K562 (cell line): ENCODE measurements around the gene ACER1. TPM values are rescaled to one million over a fixed set of nuclear protein-coding genes. Genes with fewer than 3 reads are reported as not detected.

Experiments
- ATAC-seq: fragments of 200-7000 bp; cut with Tn5 transposase; 3 replicates; pipeline ENCODE4 v1.9.1; 2020; ENCODE audit warnings: moderate library complexity
- BruUV-seq: library from RNA; stranded (reverse); fragments of 400-500 nt; replicated peaks from 2 replicates; lab custom pipeline; 2021; lab: Mats Ljungman, UMichigan
- CTCF ChIA-PET: fragments of 300-600 bp; formaldehyde crosslinking; extraction: SDS; loops from one replicate; lab custom pipeline; 2021; ENCODE audit warnings: low intra/inter-chr PET ratio; lab: Yijun Ruan, JAX
- POLR2A ChIA-PET: fragments of 300-600, 350-650 bp; sonication (Branson Sonifier 250); formaldehyde crosslinking; extraction: SDS; loops from one replicate; lab custom pipeline; 2021; ENCODE audit warnings: antibody characterized with exemption, inconsistent platforms; lab: Yijun Ruan, JAX
- DNase-seq, 4 experiments: peaks; one replicate each; pipeline versions ENCODE4 v3.0.0 to v3.0.0-alpha.2; 2011 to 2018; ENCODE audit warnings: low spot score in 3 of 4, mixed read lengths in 3 of 4; ENCODE audit errors: extremely low read depth in 1 of 4
- FAIRE-seq: peaks from 2 replicates; lab custom pipeline; 2011; peaks lifted over from hg19 to GRCh38; lab: Jason Lieb, UNC
- H2AFZ ChIP-seq: 2 replicates; pipeline ENCODE4 v1.6.0; 2011; ENCODE audit warnings: low read depth, low read length, control low read depth, inconsistent platforms
- H3K27ac ChIP-seq: fragments of 200-600 bp; 3 replicates; pipeline ENCODE4 v1.8.0; 2011; ENCODE audit warnings: low read depth, mild to moderate bottlenecking, control low read depth, inconsistent platforms, low read length, moderate library complexity, mixed read lengths; ENCODE audit errors: extremely low read depth
- H3K27me3 ChIP-seq, 2 experiments: fragments of 300-600 bp in 1 of 2; 2 replicates in 1 of 2; 3 replicates in 1 of 2; pipeline versions ENCODE4 v1.6.0 to v1.8.0; 2011; ENCODE audit warnings: inconsistent platforms in 2 of 2, low read length in 2 of 2, mild to moderate bottlenecking in 1 of 2, mixed read lengths in 1 of 2, moderate library complexity in 1 of 2; ENCODE audit not compliant: control insufficient read depth in 2 of 2, insufficient read depth in 2 of 2
- H3K36me3 ChIP-seq: fragments of 300-600 bp; 3 replicates; pipeline ENCODE4 v1.8.0; 2011; ENCODE audit warnings: mild to moderate bottlenecking, low read length, inconsistent platforms; ENCODE audit not compliant: control insufficient read depth, insufficient read depth
- H3K4me1 ChIP-seq, 2 experiments: fragments of 200-600 bp in 1 of 2; replicated peaks in 1 of 2; 2 replicates in 1 of 2; 3 replicates in 1 of 2; pipeline versions ENCODE4 v1.5.1 to v1.8.0; 2011; ENCODE audit warnings: inconsistent platforms in 2 of 2, low read length in 2 of 2, mild to moderate bottlenecking in 1 of 2, mixed read lengths in 1 of 2, moderate library complexity in 1 of 2; ENCODE audit not compliant: control insufficient read depth in 2 of 2, insufficient read depth in 2 of 2
- H3K4me2 ChIP-seq: 2 replicates; pipeline ENCODE4 v1.6.1; 2011; ENCODE audit warnings: low read length, control low read depth, inconsistent platforms, mixed read lengths; ENCODE audit not compliant: insufficient read depth
- H3K4me3 ChIP-seq: fragments of 200-600 bp; sonication (generic), shearing (Covaris generic); 2 replicates; pipeline ENCODE4 v1.5.1; 2016; ENCODE audit warnings: control low read depth, inconsistent platforms
- H3K79me2 ChIP-seq: fragments of 200-600 bp; 3 replicates; pipeline ENCODE4 v1.8.0; 2011; ENCODE audit warnings: low read length, inconsistent platforms; ENCODE audit not compliant: control insufficient read depth, insufficient read depth
- H3K9ac ChIP-seq, 2 experiments: 2 replicates each; pipeline versions ENCODE4 v1.6.0 to v1.6.1; 2011; ENCODE audit warnings: low read depth in 2 of 2, low read length in 2 of 2, control low read depth in 1 of 2, inconsistent platforms in 1 of 2, mild to moderate bottlenecking in 1 of 2, mixed read lengths in 1 of 2; ENCODE audit not compliant: insufficient read depth in 1 of 2
- H3K9me1 ChIP-seq: one replicate; pipeline ENCODE4 v1.6.0; 2011; ENCODE audit warnings: inconsistent platforms, mild to moderate bottlenecking, low read length, moderate library complexity; ENCODE audit not compliant: control insufficient read depth, insufficient read depth
- H3K9me3 ChIP-seq: replicated peaks from 2 replicates; pipeline ENCODE4 v1.5.1; 2011; ENCODE audit warnings: low read depth, low read length, inconsistent platforms; ENCODE audit not compliant: control insufficient read depth, insufficient read depth
- H4K20me1 ChIP-seq: replicated peaks from 2 replicates; pipeline ENCODE4 v1.6.1; 2011; ENCODE audit warnings: low read length, inconsistent platforms, mixed read lengths; ENCODE audit not compliant: control insufficient read depth, insufficient read depth
- CHCHD3 ChIP-seq: fragments of 250-450 bp; sonication (Bioruptor Pico); IDR thresholded peaks from 2 replicates; pipeline ENCODE4 v2.1.2; 2022; ENCODE audit warnings: mild to moderate bottlenecking
- KLF1 ChIP-seq: fragments of 450-650 bp; IDR thresholded peaks from 2 replicates; pipeline ENCODE4 v1.6.1; 2016; ENCODE audit warnings: missing genetic modification characterization, missing compliant biosample characterization
- NEUROD1 ChIP-seq: fragments of 150-350 bp; IDR thresholded peaks from 2 replicates; pipeline ENCODE4 v1.6.1; 2014; ENCODE audit warnings: borderline replicate concordance, low read length, low read depth; ENCODE audit not compliant: partially characterized antibody
- PCBP1 ChIP-seq: fragments of 200-400 bp; formaldehyde crosslinking; IDR thresholded peaks from 2 replicates; pipeline ENCODE4 v1.6.1; 2018; ENCODE audit warnings: mild to moderate bottlenecking, low read depth, low read length; ENCODE audit not compliant: poor library complexity, severe bottlenecking
- SAFB ChIP-seq: fragments of 200-400 bp; formaldehyde crosslinking; IDR thresholded peaks from 2 replicates; pipeline ENCODE4 v1.6.1; 2017; ENCODE audit warnings: low read depth, low read length, borderline replicate concordance
- TEAD1 ChIP-seq, 2 experiments: fragments of 450-650 bp in 1 of 2; sonication (generic) in 1 of 2; formaldehyde crosslinking; IDR thresholded peaks; 2 replicates each; pipeline versions ENCODE4 v1.4.0 to v1.8.0; 2020 to 2022; ENCODE audit warnings: mild to moderate bottlenecking in 2 of 2, missing genetic modification reagents in 1 of 2
- YBX1 ChIP-seq: fragments of 450-650 bp; IDR thresholded peaks from 2 replicates; pipeline ENCODE4 v1.7.1; 2016; ENCODE audit warnings: mild to moderate bottlenecking
- ZFX ChIP-seq: sonication (generic); formaldehyde crosslinking; IDR thresholded peaks from 2 replicates; pipeline ENCODE4 v1.8.0; 2022; ENCODE audit warnings: mild to moderate bottlenecking, missing genetic modification reagents, moderate library complexity
- ZKSCAN1 ChIP-seq: fragments of 150-350 bp; IDR thresholded peaks from 2 replicates; pipeline ENCODE4 v1.6.1; 2016; ENCODE audit warnings: low read depth, low read length
- ZNF24 ChIP-seq: fragments of 450-650 bp; IDR thresholded peaks from 2 replicates; pipeline ENCODE4 v1.6.1; 2016
- ZNF507 ChIP-seq: conservative IDR thresholded peaks from 2 replicates; pipeline ENCODE4 v1.6.1; 2017; ENCODE audit warnings: missing genetic modification characterization, missing compliant biosample characterization
- ZNF551 ChIP-seq: fragments of 250-450 bp; sonication (Bioruptor Pico); IDR thresholded peaks from 2 replicates; pipeline ENCODE4 v1.5.0; 2021; ENCODE audit warnings: mild to moderate bottlenecking, moderate library complexity
- ZNF561 ChIP-seq: fragments of 450-650 bp; formaldehyde crosslinking; conservative IDR thresholded peaks from 2 replicates; pipeline ENCODE4 v1.4.0; 2020; ENCODE audit warnings: mild to moderate bottlenecking, moderate library complexity
- ZNF57 ChIP-seq: fragments of 450-650 bp; formaldehyde crosslinking; IDR thresholded peaks from 2 replicates; pipeline ENCODE4 v1.4.0; 2020; ENCODE audit warnings: mild to moderate bottlenecking, moderate library complexity
- ZNF583 ChIP-seq: fragments of 250-450 bp; sonication (Bioruptor Pico); IDR thresholded peaks from 2 replicates; pipeline ENCODE4 v1.4.0; 2020
- WGBS: fragments of 100-300 bp; shearing (Covaris generic); methylation state at CpG from one replicate; pipeline ENCODE4 v1.1.6; 2016; ENCODE audit warnings: low coverage, mixed read lengths; ENCODE audit not compliant: insufficient coverage; ENCODE audit errors: missing lambda C conversion rate; 5-methylcytosine and 5-hydroxymethylcytosine counted together
- in situ Hi-C: fragments of 300-500 bp; cut with MboI; formaldehyde crosslinking; loops from 4 replicates; pipeline ENCODE4 v1.15.0; 2018; ENCODE audit warnings: inconsistent platforms, mixed read lengths
- intact Hi-C: fragments of 100-400 bp; cut with micrococcal nuclease; formaldehyde crosslinking; loops from 2 replicates; pipeline ENCODE4 v1.14.2; 2022
- polyA plus RNA-seq, 8 experiments: library from polyadenylated mRNA; depleted of rRNA in 4 of 8; stranded (reverse) in 5 of 8; unstranded in 3 of 8; fragments of >200 nt; fragmentation: Nextera tagmentation in 2 of 8; fragmentation: Illumina TruSeq in 1 of 8; extraction: Ambion mirVana in 2 of 8; extraction: Trizol in 1 of 8; gene quantifications; 2 replicates each; pipeline versions ENCODE4 v1.2.1 to v1.2.3, GENCODE V29; 2011 to 2014; ENCODE audit warnings: inconsistent platforms in 1 of 8, missing spikeins in 1 of 8
- total RNA-seq, 7 experiments: library from RNA; depleted of rRNA in 6 of 7; stranded (reverse); fragments of >200 nt in 6 of 7; fragmentation: Illumina TruSeq in 2 of 7; extraction: Trizol in 2 of 7; gene quantifications; 2 replicates each; pipeline versions ENCODE4 v1.2.1 to v1.2.3, GENCODE V29; 2011 to 2021; ENCODE audit warnings: low replicate concordance in 1 of 7

ACER1 gene
- total and polyA plus RNA-seq, 9 of the 15 experiments (the other 6 are each of a cell fraction or from before 2014, with no cell fraction given): not detected

GRCh38 chr19:6322284-6322683 lies 11.1 kb downstream of the ACER1 start:
- Histone ChIP-seq H3K36me3 (no peaks in the 10 kb centered on the region), H3K27me3 (peaks cover 24 to 48% of the 10 kb centered on the region in 2 experiments), H3K4me2 (no peak overlapping the region), H3K4me1 (no peaks in the 10 kb centered on the region)
- in situ Hi-C loops: no loop called here
- POLR2A ChIA-PET: no interaction called here
- no peak for FAIRE-seq
- no peak for TF ChIP-seq ZNF561 (CRISPR knock-in tag)
- no peak for TF ChIP-seq ZNF507 (tag)
- TF ChIP-seq, all 486 proteins: peak for 0
- BruUV-seq: no TSS peak
- H3K79me2 ChIP-seq: no peaks in the 10 kb centered on the region
- no peak for DNase-seq
- intact Hi-C loops: no loop called here
- no peak overlapping the region for H3K9ac ChIP-seq
- 0 out of 2 replicates have a peak, but pooled peaks cover 4% of the 10 kb centered on the region for H3K9me3 ChIP-seq
- ATAC-seq: no peak
- no peak overlapping the region for H3K4me3 ChIP-seq
- H3K9me1 ChIP-seq: no peaks in the 10 kb centered on the region
- H2AFZ ChIP-seq: no peak overlapping the region
- 2% methylated on average over 3 of the region's 3 CpGs for WGBS
- H4K20me1 ChIP-seq: no peaks in the 10 kb centered on the region
- H3K27ac ChIP-seq: no peak overlapping the region
- CTCF ChIA-PET: no interaction called here

- CTCF ChIA-PET: no interaction called here
- Histone ChIP-seq H3K27me3 (peaks cover 20 to 51% of the 10 kb centered on the region in 2 experiments), H3K9me1 (no peaks in the 10 kb centered on the region), H4K20me1 (no peaks in the 10 kb centered on the region), H3K4me3 (no peak overlapping the region), H3K4me2 (no peak overlapping the region), H3K79me2 (no peaks in the 10 kb centered on the region), H2AFZ (no peak overlapping the region), H3K4me1 (no peaks in the 10 kb centered on the region), H3K36me3 (no peaks in the 10 kb centered on the region), H3K27ac (no peak overlapping the region), H3K9ac (no peak overlapping the region), H3K9me3 (0 out of 2 replicates have a peak, but pooled peaks cover 4% of the 10 kb centered on the region)
- POLR2A ChIA-PET: interaction anchor here (0.8 to 1.1 kb wide), 2 partner anchors 9 to 52 kb away, joined by 3 read pairs; no protein-coding TSS in a partner anchor
- BruUV-seq: no TSS peak
- intact Hi-C loops (loop anchor here (10.0 kb wide), 1 partner anchor 105 kb away; the partner anchor contains the start of gene KHSRP), in situ Hi-C loops (no loop called here)
- WGBS: 0% methylated on average over 4 of the region's 4 CpGs
- ATAC-seq (no peak), FAIRE-seq (no peak), DNase-seq (no peak)
- no peak for TF ChIP-seq PCBP1
- no peak for TF ChIP-seq NEUROD1
- no peak for TF ChIP-seq TEAD1 (CRISPR knock-in tag; IDR thresholded peaks at IDR 0.05)
- TF ChIP-seq CHCHD3 (CRISPR knock-in tag): no peak
- peak; percentile 88 for TF ChIP-seq ZNF24
- no peak for TF ChIP-seq ZFX (CRISPR knock-in tag)
- no peak for TF ChIP-seq ZNF583 (CRISPR knock-in tag)
- no peak for TF ChIP-seq KLF1 (tag)
- no peak for TF ChIP-seq YBX1
- TF ChIP-seq ZNF57 (CRISPR knock-in tag): no peak
- TF ChIP-seq SAFB: no peak
- TF ChIP-seq ZKSCAN1: peak; percentile 88
- TF ChIP-seq ZNF551 (CRISPR knock-in tag): no peak
These were observed 14.0 kb downstream of the ACER1 start for GRCh38 chr19:6319376-6319775.
